GM21528 (cell line): ENCODE measurements around the gene FRY.
"Not testable (repeated sequence)": the region's sequence is repeated elsewhere in the genome, so short reads cannot be mapped to it uniquely, and the experiment has no call there.

Experiments
- ATAC-seq: cut with Tn5 transposase; IDR thresholded peaks from one replicate; pipeline ENCODE4 v1.9.1; 2021; ENCODE audit warnings: mild to moderate bottlenecking, moderate library complexity; ENCODE audit not compliant: unreplicated experiment, low FRiP score

Gene FRY

DNA sequence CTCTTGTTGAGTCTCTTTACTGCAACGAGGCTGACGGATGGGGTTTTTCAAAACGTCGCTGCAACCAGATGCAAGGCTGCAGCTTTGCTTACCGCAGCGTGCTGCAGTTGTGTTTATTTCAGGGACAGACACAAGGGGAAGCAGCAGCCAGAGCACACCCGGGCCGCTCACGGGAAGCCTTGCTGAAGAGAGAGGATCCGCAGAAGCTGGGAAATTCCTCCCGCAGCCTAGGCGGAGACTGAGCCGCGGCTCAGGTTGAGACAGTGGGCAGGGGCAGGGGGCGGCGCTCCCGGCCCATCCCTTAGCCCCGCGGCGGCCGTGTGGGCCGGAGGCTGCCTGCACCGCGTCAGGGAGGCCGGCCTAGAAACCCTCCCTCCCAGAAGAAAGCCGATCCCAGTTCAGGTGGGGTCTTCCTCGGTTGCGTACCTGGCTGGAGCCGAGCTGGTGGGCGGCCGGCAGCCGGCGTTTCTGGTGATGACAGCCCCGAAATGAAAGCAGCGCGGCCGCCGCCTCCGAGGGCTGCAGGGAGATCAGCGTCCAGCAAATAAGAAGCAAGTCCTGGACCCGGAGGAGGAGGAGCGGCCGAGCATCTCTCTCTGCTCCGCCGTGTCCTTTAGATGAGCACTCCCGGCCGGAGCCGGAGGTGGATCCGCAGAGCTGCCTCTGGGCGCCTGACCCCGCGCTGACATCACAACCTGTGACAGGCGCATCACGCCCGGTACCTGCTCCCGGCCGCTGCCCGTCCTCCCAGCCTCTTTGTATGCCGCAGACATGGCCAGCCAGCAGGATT lies at the start of gene FRY:
Gene FRY, plus strand, starts transcription at position 750 of the 790 bp plus-strand sequence. Its CDS starts 22 bp downstream, at position 772.
- peak; percentile 84 for ATAC-seq

DNA sequence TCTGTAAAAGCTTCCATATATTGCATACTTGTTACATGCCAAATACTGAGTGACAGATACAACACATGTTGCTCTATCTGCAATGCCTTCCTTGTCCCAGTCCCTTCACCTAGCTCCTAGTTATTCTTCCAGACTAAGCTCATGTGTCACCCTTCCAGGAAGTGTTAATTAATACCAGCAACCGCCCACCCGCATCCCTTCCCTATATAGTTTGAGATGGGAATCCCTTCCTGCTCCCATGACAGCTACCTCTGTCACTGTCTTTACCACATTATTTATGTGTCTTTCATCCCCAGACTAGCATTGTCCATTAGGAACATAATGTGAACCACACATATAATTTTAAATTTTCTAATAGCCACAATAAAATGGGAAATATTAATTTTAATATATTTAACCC lies 49.5 kb upstream of the FRY start:
- ATAC-seq: no peak

DNA sequence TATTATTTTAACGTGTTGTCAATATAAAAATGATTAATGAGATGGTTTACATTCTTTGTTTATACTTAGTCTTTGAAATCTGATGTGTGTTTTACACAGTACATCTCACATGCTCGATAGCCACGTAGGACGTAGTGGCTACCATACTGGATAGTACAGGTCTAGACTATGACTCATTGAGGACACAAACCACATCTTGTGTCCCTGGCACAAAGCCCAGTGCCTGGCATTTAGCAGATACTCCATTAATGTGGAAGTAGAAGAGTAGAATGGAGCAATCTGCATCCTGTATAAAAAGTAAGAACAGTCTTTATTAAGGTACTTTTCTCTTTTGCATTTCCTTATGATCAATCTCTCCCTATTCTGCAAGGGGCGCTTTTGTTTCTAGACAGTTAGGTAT lies 49.0 kb upstream of the FRY start:
- no peak for ATAC-seq

DNA sequence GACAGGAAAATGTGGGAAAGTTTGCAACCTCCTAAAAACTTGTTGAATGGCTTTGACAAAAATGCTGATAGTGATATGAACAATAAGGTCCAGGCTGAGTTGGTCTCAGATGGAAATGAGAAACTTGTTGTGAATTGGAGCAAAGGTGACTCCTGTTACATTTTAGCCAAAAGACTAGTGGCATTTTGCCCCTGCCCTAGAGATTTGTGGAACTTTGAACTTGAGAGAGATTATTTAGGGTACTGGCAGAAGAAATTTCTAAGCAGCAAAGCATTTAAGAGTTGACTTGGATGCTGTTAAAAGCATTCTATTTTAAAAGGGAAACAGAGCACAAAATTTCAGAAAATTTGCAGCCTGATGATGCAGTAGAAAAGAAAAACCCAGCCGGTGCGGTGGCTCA lies 47.9 kb upstream of the FRY start:
- ATAC-seq: not testable (repeated sequence)

DNA sequence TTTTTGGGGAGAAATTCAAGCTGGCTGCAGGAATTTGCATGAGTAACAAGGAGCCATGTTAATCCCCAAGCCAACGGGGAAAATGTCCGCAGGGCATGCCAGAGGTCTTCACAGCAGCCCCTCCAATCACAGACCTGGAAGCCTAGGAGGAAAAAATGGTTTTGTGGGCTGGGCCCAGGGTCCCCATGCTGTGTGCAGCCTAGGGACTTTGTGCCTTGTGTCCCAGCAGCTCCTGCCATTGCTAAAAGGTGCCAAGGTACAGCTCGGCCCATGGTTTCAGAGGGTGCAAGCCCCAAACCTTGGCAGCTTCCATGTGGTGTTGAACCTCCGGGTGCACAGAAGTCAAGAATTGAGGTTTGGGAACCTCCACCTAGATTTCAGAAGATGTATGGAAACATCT lies 47.2 kb upstream of the FRY start:
- not testable (repeated sequence) for ATAC-seq

DNA sequence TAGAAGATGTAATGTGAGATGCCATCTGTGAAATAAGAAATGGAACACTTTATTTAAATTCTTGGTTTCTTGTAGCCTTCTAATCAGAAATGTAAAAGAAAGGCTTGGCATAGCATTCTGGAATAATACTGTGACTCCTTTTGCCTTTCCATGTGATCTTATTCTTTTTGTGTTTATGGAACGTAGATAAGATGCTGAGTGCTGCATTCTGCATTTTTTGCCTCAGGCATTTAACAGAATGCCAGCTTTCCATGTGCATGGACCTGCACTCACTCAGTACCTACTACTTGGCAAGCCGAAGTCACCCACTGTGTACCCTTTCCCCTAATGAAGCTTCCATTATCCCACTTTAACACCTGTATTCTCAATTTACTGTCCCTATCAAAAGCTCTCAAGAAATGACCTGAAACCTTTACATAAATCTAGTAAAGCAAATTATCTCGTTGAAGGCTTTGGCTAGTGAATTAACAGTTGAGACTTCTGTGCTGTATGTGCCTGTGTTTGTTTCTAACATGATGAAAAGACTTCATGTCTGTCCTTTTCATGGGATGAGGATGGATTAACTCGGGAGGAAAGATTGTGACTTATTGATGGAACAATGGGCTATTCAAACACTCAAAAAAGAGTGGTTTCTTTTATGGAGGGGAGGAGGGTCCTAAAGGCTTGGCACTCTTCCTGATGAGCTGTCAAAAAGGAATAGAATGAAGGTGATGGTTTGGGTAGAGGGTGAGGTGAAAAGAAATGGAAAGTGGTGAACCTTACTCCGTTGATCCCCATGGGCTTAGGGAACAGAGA lies 44.7 kb upstream of the FRY start:
- ATAC-seq: no peak

DNA sequence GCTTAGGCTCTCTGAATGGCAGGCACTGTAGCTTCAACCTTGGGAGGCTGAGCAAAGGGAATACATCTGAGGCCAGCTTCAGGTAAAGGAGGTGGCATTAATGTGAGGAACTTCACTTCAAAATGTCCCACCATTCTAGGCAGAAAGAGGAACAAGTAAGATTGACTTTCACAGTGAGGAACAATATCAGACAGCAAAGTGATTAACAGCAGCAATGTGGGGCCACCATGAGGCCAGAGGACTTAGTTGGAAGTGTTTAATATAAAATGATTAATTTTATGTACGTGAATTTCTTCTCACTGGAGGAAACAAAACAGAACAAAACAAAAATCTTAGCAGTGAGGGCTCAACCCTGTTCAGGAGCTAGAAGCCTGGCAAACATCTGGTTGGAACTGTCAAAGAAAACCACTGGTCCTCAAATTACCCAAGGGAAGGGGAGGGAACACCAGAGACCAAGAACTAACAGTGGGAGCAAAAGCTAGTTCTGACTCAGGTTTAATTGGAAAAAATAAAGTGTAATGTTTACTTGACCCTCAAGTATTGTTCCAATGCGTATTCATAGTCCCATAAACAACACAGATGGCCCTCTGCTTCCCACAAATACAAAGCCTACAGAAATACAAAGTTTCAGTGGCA lies 43.9 kb upstream of the FRY start:
- ATAC-seq: no peak

DNA sequence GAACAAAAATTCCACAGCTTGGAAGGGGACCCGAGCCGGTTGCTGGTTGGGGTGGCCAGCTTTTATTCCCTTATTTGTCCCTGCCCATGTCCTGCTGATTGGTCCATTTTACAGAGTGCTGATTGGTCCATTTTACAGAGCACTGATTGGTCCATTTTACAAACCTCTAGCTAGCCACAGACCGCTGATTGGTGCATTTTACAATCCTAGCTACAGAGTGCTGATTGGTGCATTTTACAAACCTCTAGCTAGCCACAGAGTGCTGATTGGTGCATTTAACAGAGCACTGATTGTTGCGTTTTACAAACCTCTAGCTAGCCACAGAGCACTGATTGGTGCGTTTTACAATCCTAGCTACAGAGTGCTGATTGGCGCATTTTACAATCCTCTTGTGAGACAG lies 37.2 kb upstream of the FRY start:
- not testable (repeated sequence) for ATAC-seq

DNA sequence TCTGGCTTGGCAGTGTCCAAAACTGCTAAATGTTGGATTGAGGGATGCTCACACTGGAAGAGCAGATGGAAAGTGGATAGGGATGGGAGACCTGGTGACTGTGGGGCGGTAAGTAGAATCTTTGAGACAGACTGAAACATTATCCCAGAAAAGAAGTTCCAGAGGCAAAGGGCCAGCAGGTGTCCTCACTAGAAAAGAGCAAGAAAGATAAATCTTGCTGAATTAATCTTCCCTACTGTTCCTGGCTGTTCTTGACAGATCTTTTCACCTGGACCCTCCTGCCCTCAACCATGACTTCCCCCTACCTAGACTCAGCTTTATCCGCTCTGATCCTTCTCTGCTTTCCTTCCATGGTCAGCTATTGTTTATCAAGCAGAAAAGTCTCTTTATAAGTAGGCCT lies 35.0 kb upstream of the FRY start:
- ATAC-seq: no peak

DNA sequence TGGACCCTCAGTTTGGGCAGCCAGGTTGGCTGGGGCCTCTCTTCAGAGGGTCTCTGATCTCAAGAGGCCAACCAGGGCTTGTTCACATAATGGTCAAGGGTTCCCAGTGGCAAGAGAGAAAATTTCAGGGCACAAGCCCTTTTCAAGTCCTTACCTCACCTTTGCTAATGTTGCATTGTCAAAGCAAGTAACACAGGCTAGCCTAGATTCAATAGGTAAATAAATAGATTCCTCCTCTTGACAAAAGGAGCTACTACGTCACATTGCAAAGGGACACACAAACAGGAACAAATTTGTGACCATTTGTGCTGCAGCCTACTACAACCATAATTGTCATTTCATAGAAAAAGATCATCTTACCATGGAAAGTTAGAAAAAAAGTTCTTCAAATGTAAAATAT lies 33.9 kb upstream of the FRY start:
- no peak for ATAC-seq

DNA sequence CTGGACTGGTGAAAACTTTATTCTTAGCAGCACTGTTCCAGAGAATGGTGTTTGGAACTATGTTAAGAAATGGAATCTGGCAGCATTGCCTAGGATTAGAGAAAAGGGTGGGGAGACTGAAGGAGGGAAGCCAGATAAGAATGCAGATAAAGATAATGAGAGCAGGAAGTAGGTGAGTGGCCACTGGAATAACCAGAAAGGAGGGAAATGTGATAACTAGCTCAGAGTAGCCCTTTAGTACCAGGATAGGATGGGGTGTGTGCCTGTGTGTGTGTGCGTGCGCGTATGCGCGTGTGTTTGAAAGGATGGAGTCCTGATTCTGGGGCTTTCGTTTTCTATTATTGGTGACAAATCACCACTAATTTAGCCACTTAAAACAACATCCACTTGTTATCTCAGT lies 33.4 kb upstream of the FRY start:
- ATAC-seq: no peak

DNA sequence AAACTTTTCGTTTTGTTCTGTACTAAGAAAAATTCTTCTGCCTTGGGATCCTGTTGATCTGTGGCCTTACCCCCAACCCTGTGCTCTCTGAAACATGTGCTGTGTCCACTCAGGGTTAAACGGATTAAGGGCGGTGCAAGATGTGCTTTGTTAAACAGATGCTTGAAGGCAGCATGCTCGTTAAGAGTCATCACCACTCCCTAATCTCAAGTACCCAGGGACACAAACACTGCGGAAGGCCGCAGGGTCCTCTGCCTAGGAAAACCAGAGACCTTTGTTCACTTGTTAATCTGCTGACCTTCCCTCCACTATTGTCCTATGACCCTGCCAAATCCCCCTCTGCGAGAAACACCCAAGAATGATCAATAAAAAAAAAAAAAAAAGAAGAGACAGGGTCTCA lies 30.8 kb upstream of the FRY start:
- not testable (repeated sequence) for ATAC-seq

DNA sequence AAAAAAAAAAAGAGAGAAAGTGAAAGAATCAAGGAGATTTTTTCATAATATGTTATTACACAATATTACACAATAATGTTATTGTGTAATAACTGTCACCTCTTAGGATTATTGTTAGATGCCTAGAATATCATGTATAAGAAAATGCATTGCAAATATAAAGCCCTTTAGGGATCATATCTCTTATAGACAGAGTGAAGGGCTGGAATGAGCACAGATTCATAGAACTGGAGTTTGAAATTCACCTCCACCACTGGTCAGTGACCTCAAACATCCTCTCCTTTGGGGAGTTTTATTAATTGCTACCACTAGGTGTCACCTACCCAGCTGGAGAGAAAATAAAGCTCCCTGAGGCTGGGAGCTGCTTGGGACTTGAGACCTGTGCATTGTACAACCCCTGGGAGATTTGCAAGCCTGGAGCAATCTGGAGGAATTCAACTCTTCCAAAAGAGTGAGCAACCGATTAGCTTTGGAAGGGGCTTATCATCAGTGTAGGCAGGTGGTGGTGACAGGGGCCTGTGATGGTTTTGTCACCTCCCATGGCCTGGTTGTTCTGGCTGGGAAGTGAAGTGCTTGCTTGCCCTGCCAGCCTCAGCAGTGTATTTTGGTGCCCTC lies 30.3 kb upstream of the FRY start:
- no peak for ATAC-seq

DNA sequence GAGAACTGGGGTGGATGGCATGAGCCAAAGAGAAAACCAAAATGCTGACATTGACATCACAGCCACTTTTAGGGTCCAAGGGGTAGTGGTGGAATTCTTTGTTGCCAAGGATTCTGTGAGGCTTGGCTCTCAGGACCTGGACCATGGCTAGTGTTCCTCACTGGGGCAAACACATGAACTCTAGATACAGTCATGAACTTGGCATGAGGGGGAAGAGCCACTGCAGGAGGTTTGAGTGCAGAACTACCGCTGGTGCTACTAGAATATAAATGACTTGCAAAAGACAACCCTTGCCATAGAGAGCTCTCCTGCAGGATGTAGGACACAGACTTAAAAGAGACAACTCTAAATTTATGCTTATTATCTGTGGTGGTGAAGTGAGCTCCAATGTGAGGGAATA lies 29.8 kb upstream of the FRY start:
- ATAC-seq: no peak

DNA sequence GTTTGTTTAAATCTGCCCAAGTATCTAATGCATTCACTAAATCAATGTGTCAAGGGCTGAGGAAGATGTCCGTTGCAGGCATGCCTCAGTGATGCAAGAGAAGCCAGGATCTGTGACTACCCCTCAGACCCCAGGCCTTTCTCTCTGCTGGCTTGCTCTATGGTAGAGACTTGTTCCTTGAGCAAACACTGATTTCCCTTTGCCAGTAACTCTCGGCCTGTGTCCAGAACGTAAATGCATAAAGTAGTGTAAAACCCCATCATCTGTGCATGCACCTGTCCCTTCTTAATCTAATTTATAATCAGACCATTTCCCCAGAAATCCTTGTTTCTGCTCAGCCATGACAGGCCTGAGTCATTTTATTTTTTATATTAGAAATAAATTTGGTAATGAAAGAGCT lies 28.7 kb upstream of the FRY start:
- no peak for ATAC-seq

DNA sequence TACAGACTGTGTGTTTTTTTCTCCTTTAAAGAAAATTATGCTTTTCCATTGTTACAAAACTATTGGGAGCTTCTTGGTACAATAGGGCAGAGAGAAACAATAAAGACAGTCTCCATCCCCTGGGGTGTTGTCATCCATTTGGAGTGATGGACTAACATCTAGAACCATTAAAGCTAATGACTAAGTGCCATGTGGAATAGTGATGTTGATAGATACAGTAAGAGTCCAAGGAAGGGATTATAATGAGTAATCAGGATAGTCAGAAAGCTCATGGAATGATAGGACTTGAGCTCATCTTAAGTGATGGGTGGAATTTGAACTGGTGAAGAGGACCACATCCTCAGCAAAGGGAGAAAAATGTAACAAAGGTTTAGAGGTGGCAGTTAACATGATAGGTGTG lies 24.1 kb upstream of the FRY start:
- ATAC-seq: no peak

DNA sequence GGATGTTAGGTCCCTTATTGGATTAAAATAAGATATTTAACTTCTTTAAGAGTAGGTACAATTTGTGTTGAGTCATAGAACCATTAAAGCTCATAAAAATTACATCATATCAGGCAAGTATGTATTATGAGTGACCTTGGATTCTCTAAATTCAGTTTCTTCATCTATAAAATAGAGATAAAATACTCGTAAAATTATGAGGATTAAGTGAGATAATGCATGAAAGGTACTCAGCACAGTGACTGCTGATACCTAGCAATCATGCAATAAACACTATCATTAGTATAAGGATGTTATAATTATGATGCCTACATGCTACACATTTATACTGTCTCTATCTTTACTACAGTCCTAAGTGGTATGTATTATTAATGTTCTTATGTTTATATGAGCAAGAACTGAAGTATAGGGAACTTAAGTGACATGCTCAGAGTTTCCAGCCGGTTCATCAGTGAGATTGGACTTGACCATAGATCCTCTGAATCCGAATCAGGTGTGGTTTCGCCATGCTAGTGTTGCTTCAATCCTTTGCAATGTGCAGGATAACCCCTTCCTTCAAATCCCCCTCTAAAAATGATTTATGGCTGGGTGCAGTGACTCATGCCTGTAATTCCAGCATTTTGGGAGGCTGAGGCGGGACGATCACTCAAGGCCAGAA lies 22.9 kb upstream of the FRY start:
- ATAC-seq: no peak

DNA sequence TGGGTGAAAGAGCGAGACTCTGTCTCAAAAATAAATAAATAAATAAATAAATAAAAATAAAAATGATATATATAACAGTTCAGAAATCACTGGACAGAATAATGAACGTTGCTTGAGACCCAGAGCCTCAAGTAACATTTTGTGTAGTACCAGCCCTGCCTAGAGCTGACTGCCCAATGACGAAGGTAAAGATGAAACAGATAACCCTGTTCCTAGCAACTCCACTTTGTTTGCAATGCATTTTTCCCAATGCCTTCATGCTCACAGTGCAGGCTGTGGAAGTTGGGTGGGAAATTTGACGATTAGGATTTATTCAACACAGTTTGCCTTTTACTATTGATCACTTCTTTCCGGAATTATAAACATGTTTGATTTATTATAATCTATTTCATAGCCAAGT lies 22.2 kb upstream of the FRY start:
- ATAC-seq: no peak

DNA sequence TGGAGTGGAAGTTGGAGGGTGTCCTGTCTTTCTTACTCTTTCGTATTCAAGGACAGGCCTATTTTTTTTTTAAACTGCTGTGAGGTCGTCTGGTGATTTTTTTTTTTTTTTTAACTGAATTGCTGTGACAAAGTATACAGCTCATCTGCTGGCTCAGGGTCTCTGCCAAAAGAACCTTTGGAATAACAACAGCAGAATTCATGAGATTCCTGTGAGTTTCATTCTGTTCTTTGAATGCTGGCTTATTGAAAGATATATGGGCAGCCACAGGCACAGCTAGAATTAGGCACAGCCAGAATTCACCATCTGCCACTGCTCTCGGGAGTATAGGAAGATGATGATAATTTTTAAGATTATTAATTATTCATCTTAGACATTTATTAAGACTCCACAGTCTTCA lies 21.4 kb upstream of the FRY start:
- no peak for ATAC-seq

DNA sequence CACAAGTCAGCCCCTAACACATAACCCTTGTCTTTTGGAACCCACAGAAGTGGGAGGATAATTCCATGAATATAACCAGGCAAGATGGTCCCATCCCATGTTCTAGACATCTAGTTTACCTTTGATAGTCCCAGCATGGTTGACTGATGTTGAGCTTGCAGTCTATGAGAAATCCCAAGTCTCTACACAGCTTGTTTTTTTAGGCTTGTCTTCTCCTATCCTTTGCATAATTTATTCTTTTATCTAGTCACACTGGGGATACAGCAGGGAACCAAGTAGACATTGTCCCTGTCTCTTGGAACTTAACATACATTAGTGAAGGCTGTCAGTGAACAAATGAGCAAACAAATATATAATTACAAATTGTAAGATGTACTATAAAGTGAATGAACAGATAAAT lies 19.6 kb upstream of the FRY start:
- no peak for ATAC-seq

DNA sequence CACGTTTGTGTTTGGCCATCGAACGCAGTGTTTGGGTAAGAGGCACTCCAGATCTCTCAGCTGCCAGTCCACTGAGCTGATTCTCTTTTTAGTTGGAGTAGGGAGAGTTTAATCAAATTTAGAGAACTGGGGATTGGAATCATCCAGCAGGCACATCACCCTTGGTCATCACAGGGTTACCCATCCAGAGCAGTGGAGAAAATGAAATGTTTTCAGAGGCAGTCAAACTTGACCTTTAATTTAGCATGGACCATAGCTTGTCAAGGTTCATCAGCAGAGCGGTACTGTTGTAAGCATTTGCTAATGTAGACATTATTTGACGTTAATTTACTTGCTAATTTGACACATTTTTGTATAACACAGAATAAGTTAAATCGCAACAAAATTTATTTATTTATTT lies 18.4 kb upstream of the FRY start:
- ATAC-seq: no peak
